ENCODE data around the gene C19orf47.

- TF ChIP-seq, protein P1, sequence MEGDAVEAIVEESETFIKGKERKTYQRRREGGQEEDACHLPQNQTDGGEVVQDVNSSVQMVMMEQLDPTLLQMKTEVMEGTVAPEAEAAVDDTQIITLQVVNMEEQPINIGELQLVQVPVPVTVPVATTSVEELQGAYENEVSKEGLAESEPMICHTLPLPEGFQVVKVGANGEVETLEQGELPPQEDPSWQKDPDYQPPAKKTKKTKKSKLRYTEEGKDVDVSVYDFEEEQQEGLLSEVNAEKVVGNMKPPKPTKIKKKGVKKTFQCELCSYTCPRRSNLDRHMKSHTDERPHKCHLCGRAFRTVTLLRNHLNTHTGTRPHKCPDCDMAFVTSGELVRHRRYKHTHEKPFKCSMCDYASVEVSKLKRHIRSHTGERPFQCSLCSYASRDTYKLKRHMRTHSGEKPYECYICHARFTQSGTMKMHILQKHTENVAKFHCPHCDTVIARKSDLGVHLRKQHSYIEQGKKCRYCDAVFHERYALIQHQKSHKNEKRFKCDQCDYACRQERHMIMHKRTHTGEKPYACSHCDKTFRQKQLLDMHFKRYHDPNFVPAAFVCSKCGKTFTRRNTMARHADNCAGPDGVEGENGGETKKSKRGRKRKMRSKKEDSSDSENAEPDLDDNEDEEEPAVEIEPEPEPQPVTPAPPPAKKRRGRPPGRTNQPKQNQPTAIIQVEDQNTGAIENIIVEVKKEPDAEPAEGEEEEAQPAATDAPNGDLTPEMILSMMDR (conservative IDR thresholded peaks at IDR 0.05; ENCODE audit: low read length) = no peak
- TF ChIP-seq EZH2phosphoT487 (IDR thresholded peaks at IDR 0.05; ENCODE audit: borderline replicate concordance, low read depth, low read length) = no peak
Observed at GRCh38 chr19:40380199-40381037, 32.2 kb upstream of the C19orf47 start.

Measured in OCI-LY7 (cell line).